Stromal cell of bone marrow (primary cell): ENCODE results near the gene PLD6.

Source experiments
- DNase-seq: peaks from one replicate; pipeline ENCODE4 v3.0.0-alpha.2; 2012; ENCODE audit warnings: low read depth

PLD6 gene

GRCh38 chr17:17155568-17155967 is 50.6 kb downstream of the PLD6 start:
- DNase-seq: no peak

GRCh38 chr17:17154981-17155380 is 51.2 kb downstream of the PLD6 start:
- no peak for DNase-seq

GRCh38 chr17:17154556-17154955 is 51.6 kb downstream of the PLD6 start:
- DNase-seq: no peak

- no peak for DNase-seq
Measured at GRCh38 chr17:17153709-17154108, 52.4 kb downstream of the PLD6 start.

GRCh38 chr17:17153071-17153470 is 53.1 kb downstream of the PLD6 start:
- no peak for DNase-seq

- no peak for DNase-seq
Measured at GRCh38 chr17:17152385-17152784, 53.7 kb downstream of the PLD6 start.

GRCh38 chr17:17151962-17152361 is 54.2 kb downstream of the PLD6 start:
- peak; percentile 96 for DNase-seq

- peak; percentile 44 for DNase-seq
Measured at GRCh38 chr17:17151541-17151940, 54.6 kb downstream of the PLD6 start.

GRCh38 chr17:17151055-17151454 is 55.1 kb downstream of the PLD6 start:
- DNase-seq: peak; percentile 69
